Measurements from ENCODE around the gene KIAA1217. TPM values are rescaled to one million over a fixed set of nuclear protein-coding genes. Genes with fewer than 3 reads are reported as not detected.

KIAA1217 gene
- total RNA-seq, 1 donor from 2014 or later, result 13.0 TPM

- DNase-seq (ENCODE audit: low spot score in 2 of 2), result no peak
- H3K4me3 ChIP-seq, result no peak overlapping the region
- H3K27me3 ChIP-seq, result no peaks in the 10 kb centered on the region
- no peaks in the 10 kb centered on the region for H3K9me3 ChIP-seq
- H3K27ac ChIP-seq, result no peak overlapping the region
- TF ChIP-seq, protein P1, sequence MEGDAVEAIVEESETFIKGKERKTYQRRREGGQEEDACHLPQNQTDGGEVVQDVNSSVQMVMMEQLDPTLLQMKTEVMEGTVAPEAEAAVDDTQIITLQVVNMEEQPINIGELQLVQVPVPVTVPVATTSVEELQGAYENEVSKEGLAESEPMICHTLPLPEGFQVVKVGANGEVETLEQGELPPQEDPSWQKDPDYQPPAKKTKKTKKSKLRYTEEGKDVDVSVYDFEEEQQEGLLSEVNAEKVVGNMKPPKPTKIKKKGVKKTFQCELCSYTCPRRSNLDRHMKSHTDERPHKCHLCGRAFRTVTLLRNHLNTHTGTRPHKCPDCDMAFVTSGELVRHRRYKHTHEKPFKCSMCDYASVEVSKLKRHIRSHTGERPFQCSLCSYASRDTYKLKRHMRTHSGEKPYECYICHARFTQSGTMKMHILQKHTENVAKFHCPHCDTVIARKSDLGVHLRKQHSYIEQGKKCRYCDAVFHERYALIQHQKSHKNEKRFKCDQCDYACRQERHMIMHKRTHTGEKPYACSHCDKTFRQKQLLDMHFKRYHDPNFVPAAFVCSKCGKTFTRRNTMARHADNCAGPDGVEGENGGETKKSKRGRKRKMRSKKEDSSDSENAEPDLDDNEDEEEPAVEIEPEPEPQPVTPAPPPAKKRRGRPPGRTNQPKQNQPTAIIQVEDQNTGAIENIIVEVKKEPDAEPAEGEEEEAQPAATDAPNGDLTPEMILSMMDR (IDR thresholded peaks at IDR 0.05), result no peak
- no peaks in the 10 kb centered on the region for H3K4me1 ChIP-seq
- no peaks in the 10 kb centered on the region for H3K36me3 ChIP-seq
- intact Hi-C loops (cut with DNase I), result loop anchor here (10.0 kb wide), 1 partner anchor 321 kb away; no protein-coding TSS in a partner anchor
Measured at GRCh38 chr10:24193330-24193729, 15.6 kb upstream of the KIAA1217 start.

DNA sequence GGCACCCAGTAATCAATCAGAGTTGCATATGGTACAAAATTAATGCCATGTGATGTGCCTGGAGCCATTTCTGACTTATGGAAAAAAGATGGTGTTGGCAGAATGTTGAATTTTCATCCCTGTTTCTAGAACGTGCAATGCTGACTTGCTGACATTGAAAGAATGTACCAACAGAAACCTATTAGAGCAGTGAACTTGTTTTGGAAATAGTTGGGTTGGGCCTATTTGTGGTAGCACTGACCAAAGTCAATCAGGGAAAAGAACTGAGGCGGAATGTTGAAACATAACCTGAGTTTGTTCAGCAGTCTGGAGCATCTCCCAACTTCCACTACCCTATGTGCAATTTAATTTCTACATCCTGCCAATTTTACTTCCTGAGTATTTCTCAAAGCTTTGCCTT, 11.7 kb upstream of the KIAA1217 start:
- no peaks in the 10 kb centered on the region for H3K4me1 ChIP-seq
- no peaks in the 10 kb centered on the region for H3K9me3 ChIP-seq
- TF ChIP-seq, protein P1 (IDR thresholded peaks at IDR 0.05), result no peak
- H3K27ac ChIP-seq, result no peak overlapping the region
- no peak for DNase-seq (ENCODE audit: low spot score in 2 of 2)
- H3K36me3 ChIP-seq, result no peaks in the 10 kb centered on the region
- H3K27me3 ChIP-seq, result no peaks in the 10 kb centered on the region
- intact Hi-C loops (cut with DNase I), result loop anchor here (2.0 to 10.0 kb wide), 2 partner anchors 202 to 318 kb away; no protein-coding TSS in a partner anchor
- H3K4me3 ChIP-seq, result no peak overlapping the region

GRCh38 chr10:24201503-24202180, 7.3 kb upstream of the KIAA1217 start:
- intact Hi-C loops (cut with DNase I), result no loop called here
- no peak overlapping the region for H3K27ac ChIP-seq
- no peaks in the 10 kb centered on the region for H3K9me3 ChIP-seq

GRCh38 chr10:24202181-24202570, 6.8 kb upstream of the KIAA1217 start:
- H3K4me3 ChIP-seq, result no peak overlapping the region
- no peaks in the 10 kb centered on the region for H3K4me1 ChIP-seq
- no peak overlapping the region for H3K27ac ChIP-seq
- TF ChIP-seq, protein P1 (IDR thresholded peaks at IDR 0.05), result no peak
- H3K36me3 ChIP-seq, result no peaks in the 10 kb centered on the region
- H3K27me3 ChIP-seq, result no peaks in the 10 kb centered on the region
- DNase-seq (ENCODE audit: low spot score in 2 of 2), result no peak
- H3K9me3 ChIP-seq, result no peaks in the 10 kb centered on the region
- intact Hi-C loops (cut with DNase I), result no loop called here

More at GRCh38 chr10:24201503-24202180, 7.3 kb upstream of the KIAA1217 start:
- Histone ChIP-seq H3K4me3 (no peak overlapping the region), H3K36me3 (no peaks in the 10 kb centered on the region), H3K4me1 (no peaks in the 10 kb centered on the region), H3K27me3 (no peaks in the 10 kb centered on the region)
- TF ChIP-seq, protein P1 (IDR thresholded peaks at IDR 0.05), result no peak
- no peak for DNase-seq (ENCODE audit: low spot score in 2 of 2)

GRCh38 chr10:24205821-24206220, 3.1 kb upstream of the KIAA1217 start:
- Histone ChIP-seq H3K4me1 (peaks cover 0 to 6% of the 10 kb centered on the region in 2 donors), H3K9me3 (no peaks in the 10 kb centered on the region), H3K36me3 (no peaks in the 10 kb centered on the region), H3K4me3 (no peak overlapping the region), H3K27me3 (no peaks in the 10 kb centered on the region), H3K27ac (no peak overlapping the region)
- DNase-seq (ENCODE audit: low spot score in 2 of 2), result no peak
- TF ChIP-seq, protein P1 (IDR thresholded peaks at IDR 0.05), result no peak
- intact Hi-C loops (cut with DNase I), result loop anchor here (5.0 kb wide), 2 partner anchors 136 to 156 kb away; no protein-coding TSS in a partner anchor
